HL-60 (cell line): ENCODE results near the gene PF4V1.

Experiments
- CTCF ChIP-seq: IDR thresholded peaks from one replicate; pipeline ENCODE4 v1.5.1; 2011; ENCODE audit warnings: low read length, control low read depth, inconsistent platforms; ENCODE audit not compliant: insufficient read depth
- GABPA ChIP-seq: IDR thresholded peaks from 2 replicates; pipeline ENCODE4 v1.6.1; 2012; ENCODE audit warnings: low read depth
- POLR2AphosphoS5 ChIP-seq: IDR thresholded peaks from 2 replicates; pipeline ENCODE4 v1.6.1; 2012; ENCODE audit warnings: low read depth
- REST ChIP-seq: IDR thresholded peaks from 2 replicates; pipeline ENCODE4 v1.6.1; 2012; ENCODE audit warnings: low read depth; ENCODE audit not compliant: insufficient replicate concordance

- no peak for TF ChIP-seq CTCF
- no peak for TF ChIP-seq GABPA
- no peak for TF ChIP-seq POLR2AphosphoS5
- no peak for TF ChIP-seq REST
Measured at GRCh38 chr4:73850261-73850970, 2.7 kb upstream of the PF4V1 start.
